CD14-positive monocyte (primary cell): ENCODE data around the gene HSCB. TPM values are rescaled to one million over a fixed set of nuclear protein-coding genes. Genes with fewer than 3 reads are reported as not detected.
"Not testable (repeated sequence)": the region's sequence is repeated elsewhere in the genome, so short reads cannot be mapped to it uniquely, and the experiment has no call there.

Experiments used
- DNase-seq, 3 donors: peaks; one replicate each; pipeline ENCODE4 v3.0.0-alpha.2; 2011 to 2022
- H2AFZ ChIP-seq: 2 replicates; pipeline ENCODE4 v1.6.0; 2012; ENCODE audit warnings: mild to moderate bottlenecking, low read depth, low read length, inconsistent platforms; ENCODE audit not compliant: insufficient read depth, poor library complexity, severe bottlenecking
- H3K27ac ChIP-seq, 2 donors: 1 replicate in 1 of 2; 2 replicates in 1 of 2; pipeline ENCODE4 v1.5.1; 2012 to 2013; ENCODE audit warnings: low read length in 2 of 2, control low read depth in 1 of 2, inconsistent platforms in 1 of 2, low read depth in 1 of 2, mild to moderate bottlenecking in 1 of 2
- H3K27me3 ChIP-seq, 2 donors: one replicate each; pipeline versions ENCODE4 v1.6.0 to v1.6.1; 2011 to 2013; ENCODE audit warnings: low read length in 2 of 2; ENCODE audit not compliant: control insufficient read depth in 2 of 2, insufficient read depth in 2 of 2
- H3K36me3 ChIP-seq, 2 donors: replicated peaks in 1 of 2; 1 replicate in 1 of 2; 2 replicates in 1 of 2; pipeline versions ENCODE4 v1.5.1 to v1.6.1; 2012 to 2013; ENCODE audit warnings: low read length in 2 of 2, control low read depth in 1 of 2, inconsistent platforms in 1 of 2, mild to moderate bottlenecking in 1 of 2; ENCODE audit not compliant: insufficient read depth in 2 of 2, control insufficient read depth in 1 of 2
- H3K4me1 ChIP-seq, 2 donors: 1 replicate in 1 of 2; 2 replicates in 1 of 2; pipeline versions ENCODE4 v1.5.1 to v1.6.1; 2012 to 2013; ENCODE audit warnings: low read length in 2 of 2, control low read depth in 1 of 2, inconsistent platforms in 1 of 2, mild to moderate bottlenecking in 1 of 2, moderate library complexity in 1 of 2; ENCODE audit not compliant: insufficient read depth in 2 of 2, control insufficient read depth in 1 of 2
- H3K4me2 ChIP-seq: replicated peaks from 2 replicates; pipeline ENCODE3; 2012; ENCODE audit warnings: low read length, moderate library complexity, mild to moderate bottlenecking; ENCODE audit not compliant: poor library complexity, severe bottlenecking; ENCODE audit errors: extremely low read depth
- H3K4me3 ChIP-seq, 3 experiments: fragments of 200-600 bp in 1 of 3; sonication (generic) in 1 of 3; replicated peaks in 1 of 3; 1 replicate in 2 of 3; 2 replicates in 1 of 3; pipeline ENCODE4 v1.5.1; 2011 to 2013; ENCODE audit warnings: low read length in 3 of 3, mild to moderate bottlenecking in 3 of 3, control low read depth in 2 of 3, low read depth in 2 of 3, inconsistent platforms in 1 of 3, moderate library complexity in 1 of 3
- H3K79me2 ChIP-seq: 2 replicates; pipeline ENCODE4 v1.6.0; 2012; ENCODE audit warnings: mild to moderate bottlenecking, control low read depth, inconsistent platforms, low read length, moderate library complexity; ENCODE audit not compliant: insufficient read depth
- H3K9ac ChIP-seq: 2 replicates; pipeline ENCODE4 v1.6.0; 2017; ENCODE audit warnings: low read length, mild to moderate bottlenecking; ENCODE audit not compliant: insufficient read depth, poor library complexity, severe bottlenecking
- H3K9me3 ChIP-seq, 2 donors: replicated peaks in 1 of 2; 1 replicate in 1 of 2; 2 replicates in 1 of 2; pipeline versions ENCODE4 v1.5.1 to v1.6.1; 2012 to 2013; ENCODE audit warnings: low read length in 2 of 2, control low read depth in 1 of 2; ENCODE audit not compliant: control insufficient read depth in 1 of 2, insufficient read depth in 1 of 2
- H4K20me1 ChIP-seq: 2 replicates; pipeline ENCODE4 v1.6.0; 2012; ENCODE audit warnings: mild to moderate bottlenecking, low read length, control low read depth, moderate library complexity; ENCODE audit not compliant: insufficient read depth
- H3K27ac Mint-ChIP-seq, 7 donors: one replicate each; pipeline ENCODE4 v1.8.0; 2020; ENCODE audit warnings: mild to moderate bottlenecking in 7 of 7, mixed read lengths in 7 of 7, moderate library complexity in 6 of 7, inconsistent platforms in 2 of 7
- H3K27me3 Mint-ChIP-seq, 3 donors: one replicate each; pipeline ENCODE4 v1.8.0; 2021 to 2022; ENCODE audit warnings: low read depth in 3 of 3, mild to moderate bottlenecking in 3 of 3, mixed read lengths in 3 of 3, moderate library complexity in 3 of 3, inconsistent platforms in 1 of 3
- H3K36me3 Mint-ChIP-seq, 2 donors: one replicate each; pipeline ENCODE4 v1.8.0; 2020; ENCODE audit warnings: mixed read lengths in 2 of 2, inconsistent platforms in 1 of 2, mild to moderate bottlenecking in 1 of 2
- H3K4me1 Mint-ChIP-seq: one replicate; pipeline ENCODE4 v1.8.0; 2020; ENCODE audit warnings: mild to moderate bottlenecking, mixed read lengths
- H3K4me3 Mint-ChIP-seq, 2 donors: one replicate each; pipeline ENCODE4 v1.8.0; 2020; ENCODE audit warnings: mild to moderate bottlenecking in 2 of 2, mixed read lengths in 2 of 2, moderate library complexity in 1 of 2
- H3K9me3 Mint-ChIP-seq, 7 donors: one replicate each; pipeline ENCODE4 v1.8.0; 2020 to 2022; ENCODE audit warnings: mixed read lengths in 7 of 7, mild to moderate bottlenecking in 6 of 7, moderate library complexity in 6 of 7, inconsistent platforms in 2 of 7
- CTCF ChIP-seq: fragments of 200-600 bp; IDR thresholded peaks from one replicate; pipeline ENCODE4 v1.8.0; 2022; ENCODE audit warnings: antibody characterized with exemption, mild to moderate bottlenecking
- WGBS: methylation state at CpG from one replicate; pipeline ENCODE4 v1.1.5; 2013; ENCODE audit warnings: missing lambda C conversion rate; ENCODE audit not compliant: insufficient coverage; 5-methylcytosine and 5-hydroxymethylcytosine counted together
- intact Hi-C, 2 donors: fragments of 100-400 bp; cut with micrococcal nuclease; formaldehyde crosslinking; loops; one replicate each; pipeline versions ENCODE4 v1.15.0 to v1.15.1; 2023
- polyA plus RNA-seq, 3 donors: library from polyadenylated mRNA; depleted of rRNA in 1 of 3; unstranded in 2 of 3; stranded (reverse) in 1 of 3; fragments of 300-500 nt in 2 of 3; fragments of >200 nt in 1 of 3; fragmentation: Illumina TruSeq in 2 of 3; gene quantifications; 1 replicate in 2 of 3; 2 replicates in 1 of 3; pipeline ENCODE4 v1.2.3, GENCODE V29; 2012 to 2021

HSCB gene
- polyA plus RNA-seq, 3 donors, result 10.1 to 13.2 (median 10.3) TPM

- intact Hi-C loops, result loop anchor here in 1 of 2 donors (2.0 kb wide), 1 partner anchor 29 kb away; the partner anchor contains the start of gene CCDC117
- Histone ChIP-seq H3K9me3 (no peaks in the 10 kb centered on the region), H3K4me3 (peak overlapping the region; percentile 64 to 98 (median 94)), H3K9ac (peak overlapping the region; percentile 100), H2AFZ (no peak overlapping the region), H3K4me1 (peaks cover 39 to 50% of the 10 kb centered on the region in 2 donors), H3K79me2 (peaks cover 95% of the 10 kb centered on the region), H3K4me2 (peak overlapping the region; percentile 88), H3K36me3 (peaks cover 9 to 13% of the 10 kb centered on the region in 2 donors), H4K20me1 (peaks cover 18% of the 10 kb centered on the region), H3K27ac (peak overlapping the region; percentile 26 to 99), H3K27me3 (no peaks in the 10 kb centered on the region)
- H3K36me3 Mint-ChIP-seq, result peaks cover 16 to 25% of the 10 kb centered on the region in 2 donors
- TF ChIP-seq CTCF, result no peak
- H3K9me3 Mint-ChIP-seq, result no peaks in the 10 kb centered on the region
- peaks cover 0 to 7% (median 1%) of the 10 kb centered on the region in 3 donors for H3K27me3 Mint-ChIP-seq
- DNase-seq, result peak in 2 of 3 donors; percentile 29 to 66
- H3K27ac Mint-ChIP-seq, result peak overlapping the region; percentile 82 to 100 (median 90)
- peaks cover 38% of the 10 kb centered on the region for H3K4me1 Mint-ChIP-seq
- 3% methylated on average over 6 of the region's 14 CpGs for WGBS
- H3K4me3 Mint-ChIP-seq, result peak overlapping the region; percentile 74 to 98
Measured at GRCh38 chr22:28801845-28802594, 60.2 kb downstream of the HSCB start.

- peaks cover 40% of the 10 kb centered on the region for H3K4me1 Mint-ChIP-seq
Measured at GRCh38 chr22:28802595-28803123, 60.8 kb downstream of the HSCB start.

GRCh38 chr22:28805426-28805825 lies 63.6 kb downstream of the HSCB start:
- H3K27ac ChIP-seq, H4K20me1 ChIP-seq, DNase-seq, H3K9me3 ChIP-seq, H3K27me3 Mint-ChIP-seq, H3K4me3 Mint-ChIP-seq, H3K4me3 ChIP-seq, H3K27ac Mint-ChIP-seq, H3K27me3 ChIP-seq, H3K9ac ChIP-seq, H3K36me3 Mint-ChIP-seq, H3K9me3 Mint-ChIP-seq, H3K4me2 ChIP-seq, H3K36me3 ChIP-seq, intact Hi-C loops, H2AFZ ChIP-seq: not testable (repeated sequence)
- 100% methylated on average over 4 of the region's 5 CpGs for WGBS
- H3K4me1 Mint-ChIP-seq, result peaks cover 47% of the 10 kb centered on the region
- H3K4me1 ChIP-seq, result peaks cover 51% of the 10 kb centered on the region in 2 donors
- H3K79me2 ChIP-seq, result peaks cover 92% of the 10 kb centered on the region

More at GRCh38 chr22:28802595-28803123, 60.8 kb downstream of the HSCB start:
- 0% methylated on average over 1 of the region's 7 CpGs for WGBS
- Histone ChIP-seq H2AFZ (no peak overlapping the region), H3K79me2 (peaks cover 94% of the 10 kb centered on the region), H3K27me3 (no peaks in the 10 kb centered on the region), H3K9ac (no peak overlapping the region), H3K9me3 (no peaks in the 10 kb centered on the region), H3K4me1 (peaks cover 37 to 45% of the 10 kb centered on the region in 2 donors), H3K36me3 (peaks cover 4 to 7% of the 10 kb centered on the region in 2 donors), H3K4me3 (peak overlapping the region in 1 of 3 experiments; percentile 94), H3K4me2 (peak overlapping the region; percentile 88), H4K20me1 (peaks cover 12% of the 10 kb centered on the region), H3K27ac (peak overlapping the region; percentile 12 to 99)
- H3K27me3 Mint-ChIP-seq, result peaks cover 0 to 7% (median 1%) of the 10 kb centered on the region in 3 donors
- intact Hi-C loops, result no loop called here
- no peak for DNase-seq
- peak overlapping the region; percentile 82 to 100 (median 90) for H3K27ac Mint-ChIP-seq
- H3K36me3 Mint-ChIP-seq, result peaks cover 13 to 19% of the 10 kb centered on the region in 2 donors
- peak; percentile 30 for TF ChIP-seq CTCF
- H3K9me3 Mint-ChIP-seq, result no peaks in the 10 kb centered on the region
- H3K4me3 Mint-ChIP-seq, result peak overlapping the region; percentile 74 to 98
